Measurements from ENCODE around the gene CDH11.

The CDH11 gene

DNA sequence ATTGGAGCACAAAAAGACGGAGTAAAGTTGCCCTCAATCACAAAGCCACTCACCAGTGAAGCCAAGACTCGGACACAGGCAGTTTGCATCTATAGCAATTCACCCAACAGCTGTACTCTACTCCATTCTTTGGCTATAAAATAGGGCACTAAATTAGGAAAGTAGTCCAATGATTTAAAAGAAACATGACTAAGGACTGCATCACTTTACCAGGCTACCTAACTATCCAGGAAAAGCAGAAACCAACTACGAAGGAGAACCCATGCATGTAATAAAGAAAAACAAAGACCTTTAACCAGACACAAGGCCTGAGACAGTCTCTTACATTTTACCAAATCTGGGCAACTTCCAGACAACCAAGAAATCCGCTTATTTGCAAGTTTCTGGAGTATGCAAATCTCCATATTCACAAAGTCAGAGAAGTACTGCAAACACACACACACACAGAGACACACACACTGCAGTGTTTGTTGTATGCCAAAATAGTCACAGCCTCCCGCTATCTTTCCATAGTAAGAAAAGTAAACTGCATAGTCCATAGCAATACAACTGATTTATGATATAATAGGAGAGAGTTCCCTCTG lies 59.8 kb downstream of the CDH11 start:
- H4K20me1 ChIP-seq (ENCODE audit: control insufficient read depth, insufficient read depth, low read depth, low read length): no peaks in the 10 kb centered on the region

DNA sequence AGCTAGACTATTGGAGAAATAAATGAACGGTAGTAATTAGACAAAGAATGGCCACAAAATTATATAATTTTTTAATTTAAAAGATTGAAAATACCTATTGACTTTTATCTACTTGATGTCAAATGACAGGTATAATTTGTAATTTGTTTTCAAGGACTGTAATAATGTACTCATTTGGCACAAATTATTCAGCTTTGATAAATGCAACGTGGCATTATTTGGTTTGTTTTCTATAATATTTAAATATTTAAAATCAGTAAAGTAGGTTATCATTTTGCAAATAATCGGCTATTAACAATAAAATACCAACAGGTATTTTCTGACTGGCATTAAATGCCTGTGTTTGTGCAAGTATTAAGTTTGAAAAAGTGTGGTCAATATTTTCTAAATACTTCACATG lies 60.6 kb downstream of the CDH11 start:
- Histone ChIP-seq H3K4me3 (ENCODE audit: low read length) (no peak overlapping the region), H3K27me3 (ENCODE audit: control insufficient read depth, low read length) (no peaks in the 10 kb centered on the region), H3K4me1 (ENCODE audit: control insufficient read depth, low read length) (no peaks in the 10 kb centered on the region), H3K4me2 (ENCODE audit: low read length) (no peak overlapping the region), H3K36me3 (ENCODE audit: control insufficient read depth, low read length) (no peaks in the 10 kb centered on the region), H4K20me1 (ENCODE audit: control insufficient read depth, insufficient read depth, low read depth, low read length) (no peaks in the 10 kb centered on the region), H3K9me3 (ENCODE audit: control insufficient read depth, insufficient read depth, low read length) (no peaks in the 10 kb centered on the region), H3F3A (ENCODE audit: control insufficient read depth, insufficient read depth) (no peaks in the 10 kb centered on the region), H3K9me2 (replicated peaks; ENCODE audit: control insufficient read depth, low read length) (no peaks in the 10 kb centered on the region), H3K27ac (ENCODE audit: low read depth, low read length) (no peak overlapping the region), H3K79me2 (ENCODE audit: control insufficient read depth, low read length) (no peaks in the 10 kb centered on the region)
- no peak for TF ChIP-seq EZH2phosphoT487 (IDR thresholded peaks at IDR 0.05; ENCODE audit: borderline replicate concordance, low read length)
- TF ChIP-seq, protein P1, sequence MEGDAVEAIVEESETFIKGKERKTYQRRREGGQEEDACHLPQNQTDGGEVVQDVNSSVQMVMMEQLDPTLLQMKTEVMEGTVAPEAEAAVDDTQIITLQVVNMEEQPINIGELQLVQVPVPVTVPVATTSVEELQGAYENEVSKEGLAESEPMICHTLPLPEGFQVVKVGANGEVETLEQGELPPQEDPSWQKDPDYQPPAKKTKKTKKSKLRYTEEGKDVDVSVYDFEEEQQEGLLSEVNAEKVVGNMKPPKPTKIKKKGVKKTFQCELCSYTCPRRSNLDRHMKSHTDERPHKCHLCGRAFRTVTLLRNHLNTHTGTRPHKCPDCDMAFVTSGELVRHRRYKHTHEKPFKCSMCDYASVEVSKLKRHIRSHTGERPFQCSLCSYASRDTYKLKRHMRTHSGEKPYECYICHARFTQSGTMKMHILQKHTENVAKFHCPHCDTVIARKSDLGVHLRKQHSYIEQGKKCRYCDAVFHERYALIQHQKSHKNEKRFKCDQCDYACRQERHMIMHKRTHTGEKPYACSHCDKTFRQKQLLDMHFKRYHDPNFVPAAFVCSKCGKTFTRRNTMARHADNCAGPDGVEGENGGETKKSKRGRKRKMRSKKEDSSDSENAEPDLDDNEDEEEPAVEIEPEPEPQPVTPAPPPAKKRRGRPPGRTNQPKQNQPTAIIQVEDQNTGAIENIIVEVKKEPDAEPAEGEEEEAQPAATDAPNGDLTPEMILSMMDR (IDR thresholded peaks at IDR 0.05; ENCODE audit: low read depth, low read length, poor library complexity, severe bottlenecking): no peak

More for the DNA sequence above, 59.8 kb downstream of the CDH11 start:
- no peaks in the 10 kb centered on the region for H3K27me3 ChIP-seq (ENCODE audit: control insufficient read depth, low read length)
- H3K9me3 ChIP-seq (ENCODE audit: control insufficient read depth, insufficient read depth, low read length): no peaks in the 10 kb centered on the region
- no peaks in the 10 kb centered on the region for H3K79me2 ChIP-seq (ENCODE audit: control insufficient read depth, low read length)
- no peak overlapping the region for H3K4me2 ChIP-seq (ENCODE audit: low read length)
- H3K9me2 ChIP-seq (replicated peaks; ENCODE audit: control insufficient read depth, low read length): no peaks in the 10 kb centered on the region
- no peak overlapping the region for H3K4me3 ChIP-seq (ENCODE audit: low read length)
- TF ChIP-seq, protein P1 (IDR thresholded peaks at IDR 0.05; ENCODE audit: low read depth, low read length, poor library complexity, severe bottlenecking): no peak
- no peak for TF ChIP-seq EZH2phosphoT487 (IDR thresholded peaks at IDR 0.05; ENCODE audit: borderline replicate concordance, low read length)
- H3K4me1 ChIP-seq (ENCODE audit: control insufficient read depth, low read length): no peaks in the 10 kb centered on the region
- H3F3A ChIP-seq (ENCODE audit: control insufficient read depth, insufficient read depth): no peaks in the 10 kb centered on the region
- H3K36me3 ChIP-seq (ENCODE audit: control insufficient read depth, low read length): no peaks in the 10 kb centered on the region
- H3K27ac ChIP-seq (ENCODE audit: low read depth, low read length): no peak overlapping the region

DNA sequence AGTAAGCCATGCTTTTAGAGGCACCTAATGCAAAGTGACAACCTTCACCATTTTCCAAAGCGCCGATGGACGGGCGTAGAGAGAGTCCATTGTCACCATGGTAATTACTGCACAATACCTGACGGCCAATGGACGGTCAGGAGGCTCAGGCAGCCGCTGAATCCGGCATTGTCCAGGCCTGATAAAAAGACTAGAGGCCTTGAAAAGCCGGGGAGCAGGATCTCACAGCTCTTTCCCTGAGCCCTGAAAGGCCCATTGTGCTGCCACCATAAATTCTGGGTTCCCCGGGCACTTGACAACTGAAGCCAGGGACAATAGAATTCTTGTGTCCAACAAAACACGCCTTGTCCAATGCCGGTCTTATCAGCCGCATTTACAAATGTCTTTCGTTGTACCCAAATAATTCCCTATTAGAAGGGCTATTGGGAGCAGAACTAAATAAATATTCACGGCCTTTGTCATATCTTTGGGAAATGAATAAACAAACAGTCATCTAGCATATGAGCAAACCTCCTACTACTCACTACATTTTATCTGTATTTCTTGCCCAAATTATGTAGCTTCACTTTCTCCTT lies 62.4 kb downstream of the CDH11 start:
- H3F3A ChIP-seq (ENCODE audit: control insufficient read depth, insufficient read depth): no peaks in the 10 kb centered on the region
- no peak overlapping the region for H3K4me2 ChIP-seq (ENCODE audit: low read length)
- no peaks in the 10 kb centered on the region for H4K20me1 ChIP-seq (ENCODE audit: control insufficient read depth, insufficient read depth, low read depth, low read length)
- TF ChIP-seq, protein P1 (IDR thresholded peaks at IDR 0.05; ENCODE audit: low read depth, low read length, poor library complexity, severe bottlenecking): no peak
- TF ChIP-seq EZH2phosphoT487 (IDR thresholded peaks at IDR 0.05; ENCODE audit: borderline replicate concordance, low read length): no peak
- H3K36me3 ChIP-seq (ENCODE audit: control insufficient read depth, low read length): no peaks in the 10 kb centered on the region
- H3K79me2 ChIP-seq (ENCODE audit: control insufficient read depth, low read length): no peaks in the 10 kb centered on the region
- no peak overlapping the region for H3K27ac ChIP-seq (ENCODE audit: low read depth, low read length)
- no peaks in the 10 kb centered on the region for H3K4me1 ChIP-seq (ENCODE audit: control insufficient read depth, low read length)
- H3K27me3 ChIP-seq (ENCODE audit: control insufficient read depth, low read length): no peaks in the 10 kb centered on the region
- no peaks in the 10 kb centered on the region for H3K9me2 ChIP-seq (replicated peaks; ENCODE audit: control insufficient read depth, low read length)
- H3K9me3 ChIP-seq (ENCODE audit: control insufficient read depth, insufficient read depth, low read length): no peaks in the 10 kb centered on the region
- no peak overlapping the region for H3K4me3 ChIP-seq (ENCODE audit: low read length)

Measured in DOHH2 (cell line).